Measurements from ENCODE around the gene LIMD2.

DNA sequence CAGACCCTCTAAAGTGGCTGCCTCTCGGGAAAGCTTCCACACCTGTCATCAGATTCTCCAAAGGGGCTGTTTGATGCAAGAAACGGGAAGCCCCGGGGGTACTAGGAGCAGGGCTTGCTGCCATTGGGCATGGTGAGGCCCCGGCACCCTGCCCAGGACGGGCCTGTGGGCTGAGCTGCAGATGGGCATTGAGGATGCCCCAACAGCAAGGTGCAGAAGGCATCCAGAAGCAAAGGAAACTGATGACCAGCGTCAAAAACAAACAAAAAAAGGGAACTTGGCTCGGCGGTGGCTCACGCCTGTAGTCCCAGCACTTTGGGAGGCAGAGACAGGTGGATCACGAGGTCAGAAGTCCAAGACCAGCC is 1.5 kb upstream of the LIMD2 start:
- TF ChIP-seq GABPA (IDR thresholded peaks at IDR 0.05; ENCODE audit: low read depth): no peak
- TF ChIP-seq, protein P1, sequence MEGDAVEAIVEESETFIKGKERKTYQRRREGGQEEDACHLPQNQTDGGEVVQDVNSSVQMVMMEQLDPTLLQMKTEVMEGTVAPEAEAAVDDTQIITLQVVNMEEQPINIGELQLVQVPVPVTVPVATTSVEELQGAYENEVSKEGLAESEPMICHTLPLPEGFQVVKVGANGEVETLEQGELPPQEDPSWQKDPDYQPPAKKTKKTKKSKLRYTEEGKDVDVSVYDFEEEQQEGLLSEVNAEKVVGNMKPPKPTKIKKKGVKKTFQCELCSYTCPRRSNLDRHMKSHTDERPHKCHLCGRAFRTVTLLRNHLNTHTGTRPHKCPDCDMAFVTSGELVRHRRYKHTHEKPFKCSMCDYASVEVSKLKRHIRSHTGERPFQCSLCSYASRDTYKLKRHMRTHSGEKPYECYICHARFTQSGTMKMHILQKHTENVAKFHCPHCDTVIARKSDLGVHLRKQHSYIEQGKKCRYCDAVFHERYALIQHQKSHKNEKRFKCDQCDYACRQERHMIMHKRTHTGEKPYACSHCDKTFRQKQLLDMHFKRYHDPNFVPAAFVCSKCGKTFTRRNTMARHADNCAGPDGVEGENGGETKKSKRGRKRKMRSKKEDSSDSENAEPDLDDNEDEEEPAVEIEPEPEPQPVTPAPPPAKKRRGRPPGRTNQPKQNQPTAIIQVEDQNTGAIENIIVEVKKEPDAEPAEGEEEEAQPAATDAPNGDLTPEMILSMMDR (IDR thresholded peaks at IDR 0.05; ENCODE audit: insufficient read depth, low read length): no peak
- no peak for TF ChIP-seq POLR2AphosphoS5 (IDR thresholded peaks at IDR 0.05; ENCODE audit: low read depth)
- TF ChIP-seq REST (IDR thresholded peaks at IDR 0.05; ENCODE audit: insufficient replicate concordance, low read depth): no peak

Measured in HL-60 (cell line).